NCI-H524 (cell line): ENCODE results near the gene DLGAP1.
"Not testable (repeated sequence)": the region's sequence is repeated elsewhere in the genome, so short reads cannot be mapped to it uniquely, and the experiment has no call there.

Experiments used
- DNase-seq, 2 experiments: peaks; one replicate each; lab custom pipeline; 2025; lab: John Stamatoyannopoulos, UW

The DLGAP1 gene

GRCh38 chr18:3498698-3499471, 956.2 kb downstream of the DLGAP1 start:
- peak in 1 of 2 experiments; percentile 15 for DNase-seq

- no peak for DNase-seq
These were observed 959.2 kb downstream of the DLGAP1 start for GRCh38 chr18:3495691-3496430.

- DNase-seq = no peak
These were observed 960.5 kb downstream of the DLGAP1 start for GRCh38 chr18:3494569-3494968.

GRCh38 chr18:3494245-3494526, 960.9 kb downstream of the DLGAP1 start:
- no peak for DNase-seq

- DNase-seq = no peak
These were observed 961.4 kb downstream of the DLGAP1 start for GRCh38 chr18:3493501-3494244.

- no peak for DNase-seq
These were observed 962.4 kb downstream of the DLGAP1 start for GRCh38 chr18:3492721-3493120.

GRCh38 chr18:3491981-3492555, 963.0 kb downstream of the DLGAP1 start:
- no peak for DNase-seq

GRCh38 chr18:3489462-3489861, 965.6 kb downstream of the DLGAP1 start:
- DNase-seq = no peak

GRCh38 chr18:3486512-3486911, 968.6 kb downstream of the DLGAP1 start:
- no peak for DNase-seq

GRCh38 chr18:3485153-3486149, 969.7 kb downstream of the DLGAP1 start:
- DNase-seq = no peak

GRCh38 chr18:3482258-3482657, 972.8 kb downstream of the DLGAP1 start:
- DNase-seq = no peak

- DNase-seq = peak; percentile 27 to 70
These were observed 973.4 kb downstream of the DLGAP1 start for GRCh38 chr18:3481696-3482210.

GRCh38 chr18:3480827-3481573, 974.1 kb downstream of the DLGAP1 start:
- no peak for DNase-seq

- no peak for DNase-seq
These were observed 975.1 kb downstream of the DLGAP1 start for GRCh38 chr18:3479978-3480509.

GRCh38 chr18:3478262-3478978, 976.7 kb downstream of the DLGAP1 start:
- DNase-seq = no peak

- no peak for DNase-seq
These were observed 982.2 kb downstream of the DLGAP1 start for GRCh38 chr18:3472681-3473544.

GRCh38 chr18:3472121-3472520, 983.0 kb downstream of the DLGAP1 start:
- not testable (repeated sequence) for DNase-seq

GRCh38 chr18:3471141-3471648, 983.9 kb downstream of the DLGAP1 start:
- DNase-seq = no peak
